ENCODE measurements around the gene RHD.
"Not testable (repeated sequence)": the region's sequence is repeated elsewhere in the genome, so short reads cannot be mapped to it uniquely, and the experiment has no call there.

RHD gene

DNA sequence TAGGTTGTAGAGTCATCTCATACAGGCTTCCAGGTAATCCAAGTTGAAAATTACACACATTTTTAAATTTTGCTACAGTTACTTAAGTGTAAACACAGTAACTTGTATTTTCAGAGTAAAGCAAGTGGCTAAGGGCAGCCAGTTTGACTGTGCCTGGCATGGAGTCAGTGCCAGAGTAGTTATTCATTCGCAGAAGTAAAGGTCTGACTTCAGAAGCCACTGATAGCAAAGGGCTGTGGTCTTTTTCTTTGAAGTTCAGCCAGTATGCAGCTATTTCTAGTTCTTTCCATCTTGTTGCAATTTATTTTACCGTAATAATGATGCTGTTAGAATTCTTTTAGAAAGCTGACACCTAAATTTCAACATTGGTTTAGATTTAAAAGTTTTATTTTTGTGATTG is 75.2 kb downstream of the RHD start:
- DNase-seq (ENCODE audit: low read depth in 1 of 2, low spot score in 1 of 2), result no peak

DNA sequence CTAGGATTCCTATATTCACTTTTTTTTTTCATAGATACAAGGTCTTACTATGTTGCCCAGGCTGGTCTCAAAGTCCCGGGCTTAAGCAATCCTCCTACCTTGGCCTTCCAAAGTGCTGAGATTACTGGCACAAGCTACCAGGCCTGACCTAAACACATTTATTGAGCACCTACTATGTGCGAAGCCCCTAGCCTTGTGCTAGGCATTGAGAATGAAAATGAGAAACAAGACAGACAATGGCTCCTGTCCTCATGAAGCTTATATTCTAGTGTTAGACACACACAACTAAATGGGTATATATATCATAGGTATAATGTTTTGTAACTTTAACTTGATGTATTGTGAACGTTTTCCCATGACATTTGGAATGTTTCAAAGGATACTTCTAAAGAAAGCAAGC is 77.3 kb downstream of the RHD start:
- no peak for DNase-seq (ENCODE audit: low read depth in 1 of 2, low spot score in 1 of 2)

DNA sequence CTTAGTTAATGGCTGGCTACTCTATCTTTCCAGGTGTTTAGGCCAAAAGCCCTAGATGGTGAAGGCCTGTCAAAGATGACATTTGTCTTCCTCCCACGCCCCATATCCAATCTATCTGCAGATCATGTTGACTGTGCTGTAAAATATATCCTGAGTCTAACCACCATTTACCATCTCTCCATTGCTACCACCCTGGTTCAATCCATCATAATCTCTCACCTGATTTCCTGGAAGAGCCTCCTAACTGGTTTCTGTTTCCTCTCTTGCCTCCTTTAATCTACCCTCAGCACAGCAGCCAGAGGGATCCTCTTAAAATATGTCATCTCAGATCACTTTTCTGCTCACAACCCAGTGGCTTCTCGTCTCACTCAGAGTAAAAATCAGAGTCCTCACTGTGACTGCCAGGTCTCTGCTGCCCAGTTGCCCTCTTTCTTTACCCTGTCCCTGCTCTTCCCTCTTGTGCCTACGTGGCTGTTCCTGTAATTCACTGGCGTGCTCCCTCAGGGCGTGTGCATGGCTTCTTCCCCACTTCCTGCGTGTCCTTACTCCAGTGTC is 83.6 kb downstream of the RHD start:
- DNase-seq (ENCODE audit: low read depth in 1 of 2, low spot score in 1 of 2), result no peak

DNA sequence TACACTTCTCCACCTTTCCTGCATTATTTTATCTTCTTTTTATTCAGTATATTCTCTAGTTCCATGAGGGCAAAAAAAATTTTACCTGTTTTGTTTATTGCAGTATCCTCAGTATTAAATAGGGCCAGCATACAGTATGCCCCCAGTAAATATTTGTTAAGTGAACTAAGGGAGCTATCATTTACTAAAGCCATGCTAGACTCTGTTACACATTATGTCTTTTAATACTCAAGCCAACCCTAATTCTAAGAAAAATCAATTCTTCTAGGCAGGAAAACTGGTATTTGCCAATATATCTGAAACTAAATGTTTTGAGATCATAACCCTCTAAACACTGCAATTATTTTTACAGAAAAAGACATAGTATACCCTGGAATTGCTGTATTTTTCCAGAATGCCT is 84.1 kb downstream of the RHD start:
- no peak for DNase-seq (ENCODE audit: low read depth in 1 of 2, low spot score in 1 of 2)

DNA sequence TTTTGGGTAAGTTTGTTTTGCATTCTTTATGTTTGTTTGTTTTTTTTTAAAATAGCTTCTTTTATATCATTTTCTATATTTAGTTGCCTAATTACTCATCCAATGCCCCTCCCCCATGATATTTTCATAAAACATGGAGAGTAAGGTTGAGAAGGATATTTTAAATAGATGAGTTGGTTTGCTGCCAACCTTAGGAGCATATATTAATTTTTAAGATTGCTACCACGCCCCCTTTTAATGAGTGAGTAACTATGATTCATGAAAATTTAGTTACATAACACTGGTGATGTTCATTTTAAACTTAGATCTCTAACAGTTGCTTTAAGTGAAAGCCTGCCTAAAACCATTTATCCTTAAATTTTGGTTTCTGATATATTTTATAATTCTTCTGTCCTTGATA is 84.5 kb downstream of the RHD start:
- no peak for DNase-seq (ENCODE audit: low read depth in 1 of 2, low spot score in 1 of 2)

DNA sequence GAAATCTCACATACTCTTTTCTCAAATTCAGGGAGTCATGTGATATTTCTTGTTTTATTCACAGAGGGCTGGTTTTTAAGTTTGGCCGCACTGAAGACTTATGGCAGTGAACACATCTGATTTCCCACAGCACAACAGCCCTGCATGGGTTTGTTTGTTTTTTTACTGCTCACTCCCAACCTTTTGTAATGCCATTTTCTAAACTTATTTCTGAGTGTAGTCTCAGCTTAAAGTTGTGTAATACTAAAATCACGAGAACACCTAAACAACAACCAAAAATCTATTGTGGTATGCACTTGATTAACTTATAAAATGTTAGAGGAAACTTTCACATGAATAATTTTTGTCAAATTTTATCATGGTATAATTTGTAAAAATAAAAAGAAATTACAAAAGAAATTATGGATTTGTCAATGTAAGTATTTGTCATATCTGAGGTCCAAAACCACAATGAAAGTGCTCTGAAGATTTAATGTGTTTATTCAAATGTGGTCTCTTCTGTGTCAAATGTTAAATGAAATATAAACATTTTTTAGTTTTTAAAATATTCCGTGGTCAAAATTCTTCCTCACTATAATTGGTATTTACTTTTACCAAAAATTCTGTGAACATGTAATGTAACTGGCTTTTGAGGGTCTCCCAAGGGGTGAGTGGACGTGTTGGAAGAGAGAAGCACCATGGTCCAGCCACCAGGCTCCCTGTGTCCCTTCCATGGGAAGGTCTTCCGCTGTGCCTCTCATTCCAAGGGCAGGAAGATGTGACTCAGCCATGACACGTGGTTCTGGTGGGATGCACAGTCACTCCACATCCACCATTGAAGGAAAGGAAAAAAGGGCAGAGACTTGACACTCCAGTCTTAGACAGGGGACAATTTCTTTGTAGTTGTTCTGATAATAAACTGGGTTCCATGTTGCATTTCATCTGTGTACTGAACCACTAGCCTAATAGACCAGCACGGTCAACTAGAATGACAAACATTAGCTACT is 88.6 kb downstream of the RHD start:
- no peak for DNase-seq (ENCODE audit: low read depth in 1 of 2, low spot score in 1 of 2)

DNA sequence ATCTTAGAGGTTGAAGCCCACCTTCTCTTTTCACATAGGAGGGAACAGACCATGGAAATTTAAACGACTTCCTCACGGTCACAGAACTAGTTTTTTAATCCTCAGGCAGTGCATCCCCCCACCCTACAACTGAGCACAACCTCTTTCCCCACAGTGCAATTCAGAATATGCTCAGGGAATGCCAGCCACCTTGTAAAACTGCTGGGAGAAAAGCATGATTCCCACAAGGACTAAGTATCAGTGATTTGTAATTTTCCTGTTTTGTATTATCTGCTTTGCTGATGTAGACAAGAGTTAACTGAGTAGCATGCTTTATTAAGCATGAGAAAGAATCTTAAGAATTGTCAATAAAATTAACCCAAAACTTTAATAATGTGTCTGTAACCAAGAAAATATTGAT is 89.6 kb downstream of the RHD start:
- DNase-seq (ENCODE audit: low read depth in 1 of 2, low spot score in 1 of 2), result no peak

DNA sequence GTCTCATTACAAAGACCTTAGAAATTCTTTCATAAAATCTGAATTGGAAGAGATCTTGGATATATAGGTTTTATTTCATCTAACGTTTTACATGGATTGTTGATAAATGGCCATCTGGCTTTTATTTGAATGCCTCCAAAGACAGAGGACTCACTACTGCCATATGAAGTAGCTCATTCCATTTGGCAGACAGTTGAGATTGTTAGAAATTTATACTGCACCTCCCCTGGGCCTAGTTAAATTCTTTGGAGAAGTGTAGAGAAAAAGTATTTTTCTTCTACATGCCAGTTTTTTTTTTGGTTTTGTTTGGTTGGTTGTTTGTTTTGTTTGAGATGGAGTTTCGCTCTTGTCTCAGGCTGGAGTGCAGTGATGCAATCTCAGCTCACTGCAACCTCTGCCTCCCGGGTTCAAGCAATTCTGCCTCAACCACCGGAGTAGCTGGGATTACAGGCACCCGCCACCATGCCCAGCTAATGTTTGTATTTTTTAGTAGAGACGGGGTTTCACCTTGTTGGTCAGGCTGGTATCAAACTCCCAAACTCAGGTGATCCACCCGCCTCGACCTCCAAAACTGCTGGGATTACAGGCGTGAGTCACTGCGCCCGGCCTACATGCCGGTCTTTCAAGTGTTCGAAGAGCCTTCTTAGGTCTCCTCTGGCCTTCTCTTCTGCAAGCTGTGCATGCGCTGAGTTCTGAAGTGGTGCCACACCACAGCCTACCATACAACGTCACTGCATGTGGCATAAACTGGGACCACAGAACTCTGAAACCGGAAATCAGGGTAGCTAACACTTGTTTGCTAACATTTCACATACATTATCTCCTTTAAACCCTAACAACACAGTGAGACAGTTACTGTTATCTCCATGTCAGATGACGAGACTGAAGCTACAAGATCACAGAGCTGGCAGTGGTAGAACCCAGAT is 90.6 kb downstream of the RHD start:
- not testable (repeated sequence) for DNase-seq (ENCODE audit: low read depth in 1 of 2, low spot score in 1 of 2)

DNA sequence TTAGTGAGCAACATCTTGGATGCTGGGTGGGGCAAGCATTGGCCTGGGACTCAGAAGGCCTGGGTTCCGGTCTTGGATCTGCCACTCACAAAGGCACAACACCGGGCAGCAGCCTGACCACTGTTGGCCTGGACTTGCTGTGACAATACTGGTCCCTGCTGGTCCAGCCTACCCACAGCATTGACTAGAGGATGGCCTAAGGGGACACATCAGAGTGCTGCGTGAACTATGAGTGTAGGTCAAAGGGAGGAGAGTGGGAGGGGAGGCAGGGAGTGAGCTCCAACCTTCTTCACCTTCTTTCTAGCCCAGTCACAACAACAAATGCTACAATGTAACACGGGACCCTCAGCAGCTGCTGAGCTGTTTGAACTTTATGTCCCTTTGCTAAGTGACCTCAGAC is 96.9 kb downstream of the RHD start:
- no peak for DNase-seq (ENCODE audit: low read depth in 1 of 2, low spot score in 1 of 2)

DNA sequence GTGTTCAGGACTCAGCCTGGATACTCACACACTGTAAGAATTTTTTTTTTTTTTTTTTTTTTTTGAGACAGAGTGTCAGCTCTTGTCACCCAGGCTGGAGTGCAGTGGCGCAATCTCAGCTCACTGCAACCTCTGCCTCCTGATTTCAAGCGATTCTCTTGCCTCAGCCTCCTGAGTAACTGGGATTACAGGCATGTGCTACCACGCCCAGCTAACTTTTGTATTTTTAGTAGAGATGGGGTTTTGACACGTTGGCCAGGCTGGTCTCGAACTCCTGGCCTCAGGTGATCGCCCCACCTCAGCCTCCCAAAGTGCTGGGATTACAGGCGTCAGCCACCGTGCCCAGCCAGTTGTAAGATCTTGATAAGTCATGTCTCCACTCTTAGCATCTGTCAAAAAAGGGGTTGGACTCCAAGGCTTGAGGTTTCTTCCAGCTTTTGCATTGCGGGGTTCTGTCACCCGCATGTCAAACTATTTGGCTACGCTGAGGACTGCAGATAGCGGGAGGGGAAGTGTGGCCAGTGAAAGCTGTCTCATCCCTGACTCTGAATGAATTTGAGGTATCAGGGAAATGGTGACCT is 97.5 kb downstream of the RHD start:
- not testable (repeated sequence) for DNase-seq (ENCODE audit: low read depth in 1 of 2, low spot score in 1 of 2)

DNA sequence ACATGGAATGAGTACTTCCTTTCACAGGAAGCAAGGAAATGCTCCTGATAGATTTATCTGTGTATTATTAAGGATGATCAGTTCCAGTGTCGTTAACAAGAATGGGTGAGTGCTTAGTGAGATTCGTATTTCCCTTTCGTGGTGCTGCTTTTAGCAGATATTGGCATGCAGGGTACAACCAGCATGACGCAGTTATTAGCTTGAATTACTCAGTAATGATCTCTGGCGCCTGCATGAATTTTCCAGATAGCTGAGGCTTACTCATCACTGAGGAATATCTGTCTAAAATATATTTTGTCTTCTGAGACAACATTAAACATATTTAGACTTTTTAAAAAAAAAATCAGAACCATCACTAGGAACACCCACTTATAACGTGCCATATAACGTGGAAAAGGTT is 99.4 kb downstream of the RHD start:
- DNase-seq (ENCODE audit: low read depth in 1 of 2, low spot score in 1 of 2), result not testable (repeated sequence)

DNA sequence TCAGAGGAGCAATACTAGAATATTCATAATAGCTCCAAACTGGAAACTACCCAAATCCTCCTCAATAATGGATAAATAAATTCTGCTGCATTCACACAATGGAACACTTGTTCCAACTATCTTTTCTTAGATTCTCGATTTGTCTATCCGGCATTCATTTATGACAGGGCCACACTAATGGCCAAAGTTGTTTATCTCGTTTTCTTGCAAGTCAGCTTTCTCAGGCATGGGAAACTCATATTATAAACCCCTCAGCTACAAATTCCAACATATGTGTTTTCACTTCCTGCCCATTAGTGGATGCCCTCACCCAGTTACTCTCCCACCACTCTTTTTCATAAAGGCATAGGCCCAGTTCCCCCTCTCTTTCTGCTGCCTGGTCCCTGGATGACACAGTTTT is 106.1 kb downstream of the RHD start:
- not testable (repeated sequence) for DNase-seq (ENCODE audit: low read depth in 1 of 2, low spot score in 1 of 2)
